ENCODE data around the gene PDPN.

GRCh38 chr1:13543451-13544220 is 40.0 kb upstream of the PDPN start:
- TF ChIP-seq ZNF503 (CRISPR knock-in tag; IDR thresholded peaks at IDR 0.05), result no peak
- TF ChIP-seq MAX (IDR thresholded peaks at IDR 0.05), result no peak
- TF ChIP-seq EZH2 (conservative IDR thresholded peaks at IDR 0.05; ENCODE audit: low read depth, low read length), result no peak
- no peak for TF ChIP-seq TFAP4 (IDR thresholded peaks at IDR 0.05; ENCODE audit: borderline replicate concordance, low read depth)
- TF ChIP-seq NFIC (IDR thresholded peaks at IDR 0.05; ENCODE audit: low read length), result no peak
- no peak for TF ChIP-seq RERE (CRISPR knock-in tag; IDR thresholded peaks at IDR 0.05; ENCODE audit: low read depth)
- TF ChIP-seq ZSCAN31 (CRISPR knock-in tag; IDR thresholded peaks at IDR 0.05; ENCODE audit: low read depth), result no peak
- TF ChIP-seq ETV6 (CRISPR knock-in tag; conservative IDR thresholded peaks at IDR 0.05), result no peak
